Esophagus muscularis mucosa (tissue), 4 donors: ENCODE results near the gene CACNA2D2. TPM values are rescaled to one million over a fixed set of nuclear protein-coding genes. Genes with fewer than 3 reads are reported as not detected.

ENCODE experiments used
- DNase-seq: peaks from one replicate; pipeline ENCODE4 v3.0.0-alpha.2; 2017; ENCODE audit errors: extremely low spot score
- H3K27ac ChIP-seq, 4 donors: fragments of 200-600 bp; sonication (generic); replicated peaks in 1 of 4; 1 replicate in 3 of 4; 2 replicates in 1 of 4; pipeline ENCODE4 v1.5.1; 2016 to 2019; ENCODE audit warnings: mild to moderate bottlenecking in 1 of 4
- H3K27me3 ChIP-seq, 4 donors: fragments of 200-600 bp; sonication (generic); one replicate each; pipeline versions ENCODE4 v1.5.1 to v1.6.0; 2016 to 2019
- H3K36me3 ChIP-seq, 4 donors: fragments of 200-600 bp; sonication (generic); one replicate each; pipeline ENCODE4 v1.5.1; 2016 to 2019
- H3K4me1 ChIP-seq, 4 donors: fragments of 200-600 bp; sonication (generic); one replicate each; pipeline ENCODE4 v1.5.1; 2016 to 2019
- H3K4me3 ChIP-seq, 4 donors: fragments of 200-600 bp; sonication (generic); 1 replicate in 2 of 4; 2 replicates in 2 of 4; pipeline ENCODE4 v1.5.1; 2016 to 2019; ENCODE audit warnings: mild to moderate bottlenecking in 4 of 4, moderate library complexity in 1 of 4
- H3K9me3 ChIP-seq, 4 donors: fragments of 200-600 bp; sonication (generic); 1 replicate in 3 of 4; 2 replicates in 1 of 4; pipeline ENCODE4 v1.5.1; 2016 to 2019
- CTCF ChIP-seq, 3 experiments: fragments of 200-600 bp in 2 of 3; fragments of 450-650 bp in 1 of 3; sonication (generic) in 2 of 3; IDR thresholded peaks; one replicate each; pipeline ENCODE4 v1.5.1; 2017 to 2019; ENCODE audit warnings: antibody characterized with exemption in 3 of 3, mild to moderate bottlenecking in 2 of 3, moderate library complexity in 1 of 3
- EP300 ChIP-seq: sonication (generic); formaldehyde crosslinking; IDR thresholded peaks from one replicate; pipeline ENCODE4 v1.6.1; 2017; ENCODE audit warnings: antibody characterized with exemption
- POLR2A ChIP-seq: fragments of 450-650 bp; IDR thresholded peaks from one replicate; pipeline ENCODE4 v1.6.1; 2017; ENCODE audit warnings: antibody characterized with exemption, moderate library complexity, mild to moderate bottlenecking, low read depth
- POLR2AphosphoS5 ChIP-seq, 2 donors: sonication (generic); formaldehyde crosslinking; IDR thresholded peaks; one replicate each; pipeline ENCODE4 v1.6.1; 2017; ENCODE audit warnings: antibody characterized with exemption in 2 of 2
- WGBS: methylation state at CpG from one replicate; pipeline ENCODE4 v1.1.5; 2018; 5-methylcytosine and 5-hydroxymethylcytosine counted together
- intact Hi-C: fragments of 100-400 bp; cut with DNase I; formaldehyde crosslinking; loops from one replicate; pipeline ENCODE4 v1.15.1; 2023
- total RNA-seq, 4 donors: library from RNA; depleted of rRNA; stranded (reverse); fragments of >200 nt; gene quantifications; one replicate each; pipeline versions ENCODE4 v1.1.0 to v1.2.1, GENCODE V29; 2016

Gene CACNA2D2
- total RNA-seq, 4 donors from 2014 or later = 0.84 to 2.8 (median 1.1) TPM

DNA sequence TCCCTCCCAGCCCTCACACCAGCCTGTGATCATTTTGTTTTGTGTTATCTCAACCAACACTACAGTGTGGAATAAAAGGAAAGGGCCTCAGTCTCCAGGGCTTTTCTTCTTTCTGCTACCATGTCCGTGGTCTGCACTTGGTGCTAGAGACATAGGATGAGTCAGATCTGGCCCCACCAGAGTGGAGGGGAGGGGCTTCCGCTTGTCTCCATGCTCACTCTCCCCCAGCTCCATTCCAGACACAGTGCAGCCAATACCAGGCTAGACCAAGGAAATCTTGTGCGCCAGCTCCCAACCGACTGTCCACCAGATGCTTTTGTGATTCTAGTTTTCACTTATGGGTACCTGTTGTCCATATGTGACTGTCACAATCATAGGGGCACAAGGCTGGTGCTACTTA, 92.2 kb downstream of the CACNA2D2 start:
- no peaks in the 10 kb centered on the region for H3K27me3 ChIP-seq
- H3K9me3 ChIP-seq = no peaks in the 10 kb centered on the region
- H3K27ac ChIP-seq = no peak overlapping the region
- 89% methylated on average over 4 of the region's 4 CpGs for WGBS
- H3K4me3 ChIP-seq = no peak overlapping the region
- TF ChIP-seq CTCF (IDR thresholded peaks at IDR 0.05) (no peak), EP300 (no peak), POLR2A (no peak), POLR2AphosphoS5 (IDR thresholded peaks at IDR 0.05) (no peak)
- no peak for DNase-seq
- no peaks in the 10 kb centered on the region for H3K4me1 ChIP-seq
- intact Hi-C loops = no loop called here
- H3K36me3 ChIP-seq = no peaks in the 10 kb centered on the region

- intact Hi-C loops = no loop called here
- no peaks in the 10 kb centered on the region for H3K36me3 ChIP-seq
- WGBS = 88% methylated on average over 3 of the region's 3 CpGs
- no peak overlapping the region for H3K27ac ChIP-seq
- no peaks in the 10 kb centered on the region for H3K4me1 ChIP-seq
- no peaks in the 10 kb centered on the region for H3K27me3 ChIP-seq
- no peaks in the 10 kb centered on the region for H3K9me3 ChIP-seq
- DNase-seq = no peak
- no peak overlapping the region for H3K4me3 ChIP-seq
- TF ChIP-seq POLR2A = no peak
- no peak for TF ChIP-seq EP300
- TF ChIP-seq CTCF (IDR thresholded peaks at IDR 0.05) = no peak
- no peak for TF ChIP-seq POLR2AphosphoS5 (IDR thresholded peaks at IDR 0.05)
These were observed 92.8 kb downstream of the CACNA2D2 start for GRCh38 chr3:50410608-50411139.

DNA sequence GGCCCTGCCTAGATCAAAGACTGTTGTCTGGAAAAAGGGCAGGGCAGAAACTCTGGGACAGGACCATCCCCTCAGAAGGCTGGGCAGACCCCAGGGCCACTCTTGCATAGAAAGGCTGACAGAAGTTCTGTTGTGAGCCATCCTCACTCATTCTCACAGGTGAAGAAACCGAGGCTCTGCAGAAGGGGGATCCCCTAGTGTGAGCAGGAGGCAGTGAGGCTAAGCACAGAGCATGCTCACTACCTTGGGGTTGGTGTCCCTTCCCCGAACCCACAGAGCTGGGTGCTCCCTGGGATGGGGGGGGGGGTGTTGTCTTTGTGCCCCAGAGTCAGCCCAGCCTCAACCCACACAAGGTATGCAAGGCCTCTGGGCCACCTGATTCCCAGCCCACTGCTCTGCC, 93.2 kb downstream of the CACNA2D2 start:
- Histone ChIP-seq H3K4me3 (no peak overlapping the region), H3K4me1 (no peaks in the 10 kb centered on the region), H3K36me3 (no peaks in the 10 kb centered on the region), H3K27me3 (no peaks in the 10 kb centered on the region), H3K27ac (no peak overlapping the region), H3K9me3 (no peaks in the 10 kb centered on the region)
- DNase-seq = no peak
- TF ChIP-seq EP300 (no peak), POLR2AphosphoS5 (IDR thresholded peaks at IDR 0.05) (no peak), POLR2A (no peak)
- intact Hi-C loops = no loop called here
- 70% methylated on average over 2 of the region's 2 CpGs for WGBS

- H3K27me3 ChIP-seq = no peaks in the 10 kb centered on the region
- H3K36me3 ChIP-seq = no peaks in the 10 kb centered on the region
- 78% methylated on average over 15 of the region's 15 CpGs for WGBS
- intact Hi-C loops = no loop called here
- no peak for TF ChIP-seq EP300
- no peak for TF ChIP-seq CTCF (IDR thresholded peaks at IDR 0.05)
- TF ChIP-seq POLR2A = no peak
- no peak for TF ChIP-seq POLR2AphosphoS5 (IDR thresholded peaks at IDR 0.05)
- H3K9me3 ChIP-seq = no peaks in the 10 kb centered on the region
- H3K27ac ChIP-seq = no peak overlapping the region
- DNase-seq = no peak
- H3K4me3 ChIP-seq = no peak overlapping the region
- H3K4me1 ChIP-seq = no peaks in the 10 kb centered on the region
These were observed 94.9 kb downstream of the CACNA2D2 start for GRCh38 chr3:50408443-50408944.

- TF ChIP-seq POLR2A (no peak), EP300 (no peak), POLR2AphosphoS5 (IDR thresholded peaks at IDR 0.05) (no peak), CTCF (IDR thresholded peaks at IDR 0.05) (no peak)
- H3K27me3 ChIP-seq = no peaks in the 10 kb centered on the region
- H3K9me3 ChIP-seq = no peaks in the 10 kb centered on the region
- H3K27ac ChIP-seq = no peak overlapping the region
- H3K36me3 ChIP-seq = no peaks in the 10 kb centered on the region
- 69% methylated on average over 1 of the region's 1 CpG for WGBS
- intact Hi-C loops = no loop called here
- no peaks in the 10 kb centered on the region for H3K4me1 ChIP-seq
- no peak overlapping the region for H3K4me3 ChIP-seq
- no peak for DNase-seq
These were observed 96.9 kb downstream of the CACNA2D2 start for GRCh38 chr3:50406487-50406886.
